ENCODE data around the gene C2orf42. TPM values are rescaled to one million over a fixed set of nuclear protein-coding genes. Genes with fewer than 3 reads are reported as not detected.

C2orf42 gene
- total RNA-seq, 4 donors from 2014 or later: 14.4 to 18.6 (median 16.1) TPM

GRCh38 chr2:70122470-70122869 lies 68.3 kb downstream of the C2orf42 start:
- Histone ChIP-seq H3K9me3 (no peaks in the 10 kb centered on the region), H3K4me3 (no peak overlapping the region), H3K36me3 (no peaks in the 10 kb centered on the region), H3K27ac (peak overlapping the region in 3 of 4 donors; percentile 97 to 100 (median 99)), H3K4me1 (peaks cover 0 to 60% (median 40%) of the 10 kb centered on the region in 4 donors), H3K27me3 (no peaks in the 10 kb centered on the region)
- DNase-seq (ENCODE audit: low spot score in 2 of 2): no peak
- 85 to 90% methylated on average over 4 of the region's 4 CpGs for WGBS, 2 donors
- no peak for TF ChIP-seq EP300 (IDR thresholded peaks at IDR 0.05)
- TF ChIP-seq POLR2A (IDR thresholded peaks at IDR 0.05): no peak
- TF ChIP-seq CTCF (IDR thresholded peaks at IDR 0.05): no peak

GRCh38 chr2:70121627-70122372 lies 69.0 kb downstream of the C2orf42 start:
- Histone ChIP-seq H3K4me1 (peaks cover 0 to 55% (median 36%) of the 10 kb centered on the region in 4 donors), H3K27me3 (no peaks in the 10 kb centered on the region), H3K36me3 (no peaks in the 10 kb centered on the region), H3K27ac (peak overlapping the region; percentile 20 to 99 (median 77)), H3K4me3 (no peak overlapping the region), H3K9me3 (no peaks in the 10 kb centered on the region)
- DNase-seq (ENCODE audit: low spot score in 2 of 2): no peak
- TF ChIP-seq POLR2A (IDR thresholded peaks at IDR 0.05): no peak
- no peak for TF ChIP-seq EP300 (IDR thresholded peaks at IDR 0.05)
- 44 to 57% methylated on average over 6 of the region's 6 CpGs for WGBS, 2 donors

- no peaks in the 10 kb centered on the region for H3K36me3 ChIP-seq
- no peak for DNase-seq (ENCODE audit: low spot score in 2 of 2)
- WGBS, 2 donors: 29 to 39% methylated on average over 4 of the region's 4 CpGs
- H3K9me3 ChIP-seq: no peaks in the 10 kb centered on the region
- TF ChIP-seq POLR2A (IDR thresholded peaks at IDR 0.05) (no peak), CTCF (IDR thresholded peaks at IDR 0.05) (no peak), EP300 (IDR thresholded peaks at IDR 0.05) (no peak)
- peak overlapping the region in 3 of 4 donors; percentile 46 to 75 (median 69) for H3K27ac ChIP-seq
- H3K4me3 ChIP-seq: no peak overlapping the region
- peaks cover 0 to 41% (median 22%) of the 10 kb centered on the region in 4 donors for H3K4me1 ChIP-seq
- no peaks in the 10 kb centered on the region for H3K27me3 ChIP-seq
Measured at GRCh38 chr2:70118798-70119454, 71.9 kb downstream of the C2orf42 start.

- WGBS, 2 donors: 59 to 60% methylated on average over 2 of the region's 2 CpGs
- peaks cover 0 to 39% (median 20%) of the 10 kb centered on the region in 4 donors for H3K4me1 ChIP-seq
- no peaks in the 10 kb centered on the region for H3K27me3 ChIP-seq
- no peak for DNase-seq (ENCODE audit: low spot score in 2 of 2)
- TF ChIP-seq EP300 (IDR thresholded peaks at IDR 0.05) (no peak), POLR2A (IDR thresholded peaks at IDR 0.05) (no peak), CTCF (IDR thresholded peaks at IDR 0.05) (no peak)
- peak overlapping the region in 2 of 4 donors; percentile 62 to 72 for H3K27ac ChIP-seq
- no peaks in the 10 kb centered on the region for H3K36me3 ChIP-seq
- no peak overlapping the region for H3K4me3 ChIP-seq
- no peaks in the 10 kb centered on the region for H3K9me3 ChIP-seq
Measured at GRCh38 chr2:70116936-70117552, 73.8 kb downstream of the C2orf42 start.

- Histone ChIP-seq H3K4me3 (no peak overlapping the region), H3K27ac (peak overlapping the region in 3 of 4 donors; percentile 52 to 72 (median 70)), H3K4me1 (peaks cover 0 to 41% (median 24%) of the 10 kb centered on the region in 4 donors), H3K9me3 (no peaks in the 10 kb centered on the region), H3K36me3 (no peaks in the 10 kb centered on the region), H3K27me3 (no peaks in the 10 kb centered on the region)
- no peak for DNase-seq (ENCODE audit: low spot score in 2 of 2)
- 59 to 60% methylated on average over 8 of the region's 8 CpGs for WGBS, 2 donors
- TF ChIP-seq POLR2A (IDR thresholded peaks at IDR 0.05): no peak
Measured at GRCh38 chr2:70115646-70116442, 75.0 kb downstream of the C2orf42 start.
